Loucy (cell line): ENCODE data around the gene MAGEB5.

Source experiments
- H2AFZ ChIP-seq: fragments of 200-600 bp; sonication (generic); 2 replicates; pipeline ENCODE4 v1.6.0; 2016; ENCODE audit warnings: antibody characterized with exemption, mild to moderate bottlenecking, low read length, moderate library complexity
- H3F3A ChIP-seq: fragments of 200-600 bp; 2 replicates; pipeline ENCODE4 v1.6.0; 2016; ENCODE audit warnings: antibody characterized with exemption, low read depth, mild to moderate bottlenecking
- H3K27me3 ChIP-seq: fragments of 200-600 bp; sonication (generic); 2 replicates; pipeline ENCODE4 v1.6.1; 2014; ENCODE audit warnings: low read length, mild to moderate bottlenecking; ENCODE audit not compliant: insufficient read depth, poor library complexity, severe bottlenecking
- H3K36me3 ChIP-seq: fragments of 200-600 bp; sonication (generic); 2 replicates; pipeline ENCODE4 v1.6.1; 2016; ENCODE audit warnings: low read length; ENCODE audit not compliant: insufficient read depth
- H3K4me1 ChIP-seq: fragments of 200-600 bp; sonication (generic); 2 replicates; pipeline ENCODE4 v1.5.1; 2014; ENCODE audit warnings: low read length, mild to moderate bottlenecking; ENCODE audit not compliant: insufficient read depth, poor library complexity, severe bottlenecking
- H3K4me2 ChIP-seq: fragments of 200-600 bp; sonication (generic); 2 replicates; pipeline ENCODE4 v1.6.0; 2014; ENCODE audit warnings: antibody characterized with exemption, low read length, low read depth, mild to moderate bottlenecking; ENCODE audit not compliant: poor library complexity, severe bottlenecking
- H3K4me3 ChIP-seq: fragments of 200-600 bp; sonication (generic); 2 replicates; pipeline ENCODE4 v1.5.1; 2014; ENCODE audit warnings: low read length, mild to moderate bottlenecking, mixed read lengths; ENCODE audit not compliant: poor library complexity, severe bottlenecking
- H3K79me2 ChIP-seq: fragments of 200-600 bp; sonication (generic); 2 replicates; pipeline ENCODE4 v1.6.1; 2014; ENCODE audit warnings: low read length; ENCODE audit not compliant: insufficient read depth
- H3K9ac ChIP-seq: fragments of 200-600 bp; sonication (generic); 2 replicates; pipeline ENCODE4 v1.6.0; 2014; ENCODE audit warnings: mild to moderate bottlenecking, low read depth, low read length, moderate library complexity; ENCODE audit not compliant: poor library complexity, severe bottlenecking
- H3K9me2 ChIP-seq: fragments of 200-600 bp; sonication (generic); replicated peaks from 2 replicates; pipeline ENCODE4 v1.6.1; 2016; ENCODE audit warnings: low read depth, low read length, mixed read lengths
- H3K9me3 ChIP-seq: fragments of 200-600 bp; sonication (generic); 2 replicates; pipeline ENCODE4 v1.6.1; 2014; ENCODE audit warnings: mild to moderate bottlenecking, antibody characterized with exemption, low read length, low read depth; ENCODE audit not compliant: insufficient read depth
- H4K20me1 ChIP-seq: fragments of 200-600 bp; sonication (generic); 2 replicates; pipeline ENCODE4 v1.6.0; 2014; ENCODE audit warnings: antibody characterized with exemption, low read length, mild to moderate bottlenecking; ENCODE audit not compliant: insufficient read depth, poor library complexity, severe bottlenecking
- EZH2phosphoT487 ChIP-seq: fragments of 200-600 bp; IDR thresholded peaks from 2 replicates; pipeline ENCODE4 v1.6.1; 2018; ENCODE audit warnings: antibody characterized with exemption, mild to moderate bottlenecking, moderate library complexity, borderline replicate concordance
- TF ChIP-seq, protein P1 (sequence below): fragments of 200-600 bp; sonication (generic); conservative IDR thresholded peaks from 2 replicates; pipeline ENCODE4 v1.5.1; 2014; ENCODE audit warnings: mild to moderate bottlenecking, antibody characterized with exemption, low read length

The MAGEB5 gene

DNA sequence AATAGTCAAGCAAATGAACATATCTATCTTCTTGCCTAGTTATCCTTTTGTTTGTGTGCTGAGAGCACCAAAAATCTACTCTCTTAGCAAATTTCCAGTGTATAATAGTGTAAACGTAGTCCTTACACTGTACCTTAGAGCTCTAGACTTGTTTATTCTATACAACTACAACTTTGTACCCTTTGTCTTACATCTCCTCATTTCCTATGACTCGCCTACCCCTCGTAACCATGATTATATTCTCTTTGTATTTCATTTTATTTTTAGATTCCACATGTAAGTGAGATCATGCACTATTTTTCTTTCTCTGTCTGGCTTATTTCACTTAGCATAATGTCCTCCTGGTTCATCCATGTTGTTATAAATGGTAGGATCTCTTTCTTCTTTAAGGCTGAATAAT, 37.6 kb downstream of the MAGEB5 start:
- Histone ChIP-seq H3F3A (no peaks in the 10 kb centered on the region), H3K27me3 (no peaks in the 10 kb centered on the region), H3K9me2 (no peaks in the 10 kb centered on the region), H3K9ac (no peak overlapping the region), H3K4me3 (no peak overlapping the region), H2AFZ (no peak overlapping the region), H3K4me2 (no peak overlapping the region), H3K36me3 (no peaks in the 10 kb centered on the region), H3K4me1 (no peaks in the 10 kb centered on the region), H3K9me3 (no peaks in the 10 kb centered on the region), H3K79me2 (no peaks in the 10 kb centered on the region), H4K20me1 (no peaks in the 10 kb centered on the region)
- TF ChIP-seq EZH2phosphoT487 = no peak
- TF ChIP-seq, protein P1, sequence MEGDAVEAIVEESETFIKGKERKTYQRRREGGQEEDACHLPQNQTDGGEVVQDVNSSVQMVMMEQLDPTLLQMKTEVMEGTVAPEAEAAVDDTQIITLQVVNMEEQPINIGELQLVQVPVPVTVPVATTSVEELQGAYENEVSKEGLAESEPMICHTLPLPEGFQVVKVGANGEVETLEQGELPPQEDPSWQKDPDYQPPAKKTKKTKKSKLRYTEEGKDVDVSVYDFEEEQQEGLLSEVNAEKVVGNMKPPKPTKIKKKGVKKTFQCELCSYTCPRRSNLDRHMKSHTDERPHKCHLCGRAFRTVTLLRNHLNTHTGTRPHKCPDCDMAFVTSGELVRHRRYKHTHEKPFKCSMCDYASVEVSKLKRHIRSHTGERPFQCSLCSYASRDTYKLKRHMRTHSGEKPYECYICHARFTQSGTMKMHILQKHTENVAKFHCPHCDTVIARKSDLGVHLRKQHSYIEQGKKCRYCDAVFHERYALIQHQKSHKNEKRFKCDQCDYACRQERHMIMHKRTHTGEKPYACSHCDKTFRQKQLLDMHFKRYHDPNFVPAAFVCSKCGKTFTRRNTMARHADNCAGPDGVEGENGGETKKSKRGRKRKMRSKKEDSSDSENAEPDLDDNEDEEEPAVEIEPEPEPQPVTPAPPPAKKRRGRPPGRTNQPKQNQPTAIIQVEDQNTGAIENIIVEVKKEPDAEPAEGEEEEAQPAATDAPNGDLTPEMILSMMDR = no peak

DNA sequence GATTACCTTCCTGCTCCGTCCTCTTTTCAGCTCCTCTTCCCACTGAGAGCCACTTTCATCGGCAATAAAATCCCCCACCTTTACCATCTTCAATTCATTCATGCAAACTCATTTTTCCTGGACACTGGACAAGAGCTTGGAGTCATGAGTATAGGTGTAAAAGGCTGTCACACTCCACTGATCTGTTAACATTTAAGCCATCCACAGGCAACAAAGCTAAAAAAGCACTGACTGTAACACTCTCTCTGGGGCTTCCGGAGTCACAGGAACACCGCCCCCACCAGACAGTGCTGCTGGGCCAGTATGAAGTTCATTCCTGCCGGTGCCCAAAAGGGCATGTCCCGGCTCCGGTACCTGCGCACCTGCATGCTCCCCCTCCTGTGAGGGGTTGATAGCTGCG, 38.5 kb downstream of the MAGEB5 start:
- H3K27me3 ChIP-seq = no peaks in the 10 kb centered on the region
- H3K4me3 ChIP-seq = no peak overlapping the region
- no peak overlapping the region for H3K9ac ChIP-seq
- H2AFZ ChIP-seq = no peak overlapping the region
- H3K4me2 ChIP-seq = no peak overlapping the region
- no peaks in the 10 kb centered on the region for H3K9me3 ChIP-seq
- no peaks in the 10 kb centered on the region for H3K9me2 ChIP-seq
- no peaks in the 10 kb centered on the region for H4K20me1 ChIP-seq
- no peaks in the 10 kb centered on the region for H3K79me2 ChIP-seq
- no peak for TF ChIP-seq EZH2phosphoT487
- TF ChIP-seq, protein P1 = no peak
- H3K4me1 ChIP-seq = no peaks in the 10 kb centered on the region
- no peaks in the 10 kb centered on the region for H3F3A ChIP-seq
- no peaks in the 10 kb centered on the region for H3K36me3 ChIP-seq

DNA sequence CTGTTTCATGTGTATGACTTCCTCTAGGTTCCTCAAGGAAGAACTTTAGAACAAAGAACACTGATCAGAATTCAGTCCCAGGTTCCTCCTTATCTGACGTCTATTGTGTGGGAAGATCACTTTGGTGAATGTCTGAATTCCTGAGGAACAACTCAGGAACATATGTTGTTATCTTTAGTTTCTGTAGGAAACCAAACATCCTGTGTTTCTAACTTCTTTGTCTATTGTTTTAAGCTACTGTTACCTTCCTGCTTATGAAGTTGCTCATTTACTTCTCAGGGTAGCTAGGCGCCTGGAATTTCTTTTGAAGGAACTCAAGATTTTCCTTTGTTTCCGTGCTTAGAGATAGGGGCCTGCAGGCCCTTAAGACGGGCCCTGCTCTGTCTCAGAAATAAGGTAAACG, 46.2 kb downstream of the MAGEB5 start:
- no peaks in the 10 kb centered on the region for H3K27me3 ChIP-seq
- H2AFZ ChIP-seq = no peak overlapping the region
- H3K4me1 ChIP-seq = no peaks in the 10 kb centered on the region
- no peak for TF ChIP-seq EZH2phosphoT487
- TF ChIP-seq, protein P1 = no peak
- no peaks in the 10 kb centered on the region for H3K79me2 ChIP-seq
- no peaks in the 10 kb centered on the region for H4K20me1 ChIP-seq
- H3K36me3 ChIP-seq = no peaks in the 10 kb centered on the region
- no peak overlapping the region for H3K9ac ChIP-seq
- no peak overlapping the region for H3K4me2 ChIP-seq
- no peaks in the 10 kb centered on the region for H3K9me3 ChIP-seq
- H3F3A ChIP-seq = no peaks in the 10 kb centered on the region
- no peaks in the 10 kb centered on the region for H3K9me2 ChIP-seq
- no peak overlapping the region for H3K4me3 ChIP-seq
